ENCODE data around the gene SCN8A.
"Not testable (repeated sequence)": the region's sequence is repeated elsewhere in the genome, so short reads cannot be mapped to it uniquely, and the experiment has no call there.

The SCN8A gene

GRCh38 chr12:51797301-51797700, 206.3 kb downstream of the SCN8A start:
- no peak overlapping the region for H3K4me3 ChIP-seq (replicated peaks; ENCODE audit: low read depth, low read length)
- no peak for DNase-seq (ENCODE audit: extremely low read depth, low read depth)
- TF ChIP-seq, protein P1, sequence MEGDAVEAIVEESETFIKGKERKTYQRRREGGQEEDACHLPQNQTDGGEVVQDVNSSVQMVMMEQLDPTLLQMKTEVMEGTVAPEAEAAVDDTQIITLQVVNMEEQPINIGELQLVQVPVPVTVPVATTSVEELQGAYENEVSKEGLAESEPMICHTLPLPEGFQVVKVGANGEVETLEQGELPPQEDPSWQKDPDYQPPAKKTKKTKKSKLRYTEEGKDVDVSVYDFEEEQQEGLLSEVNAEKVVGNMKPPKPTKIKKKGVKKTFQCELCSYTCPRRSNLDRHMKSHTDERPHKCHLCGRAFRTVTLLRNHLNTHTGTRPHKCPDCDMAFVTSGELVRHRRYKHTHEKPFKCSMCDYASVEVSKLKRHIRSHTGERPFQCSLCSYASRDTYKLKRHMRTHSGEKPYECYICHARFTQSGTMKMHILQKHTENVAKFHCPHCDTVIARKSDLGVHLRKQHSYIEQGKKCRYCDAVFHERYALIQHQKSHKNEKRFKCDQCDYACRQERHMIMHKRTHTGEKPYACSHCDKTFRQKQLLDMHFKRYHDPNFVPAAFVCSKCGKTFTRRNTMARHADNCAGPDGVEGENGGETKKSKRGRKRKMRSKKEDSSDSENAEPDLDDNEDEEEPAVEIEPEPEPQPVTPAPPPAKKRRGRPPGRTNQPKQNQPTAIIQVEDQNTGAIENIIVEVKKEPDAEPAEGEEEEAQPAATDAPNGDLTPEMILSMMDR (IDR thresholded peaks at IDR 0.05; ENCODE audit: low read depth, low read length, missing control alignments), result no peak

DNA sequence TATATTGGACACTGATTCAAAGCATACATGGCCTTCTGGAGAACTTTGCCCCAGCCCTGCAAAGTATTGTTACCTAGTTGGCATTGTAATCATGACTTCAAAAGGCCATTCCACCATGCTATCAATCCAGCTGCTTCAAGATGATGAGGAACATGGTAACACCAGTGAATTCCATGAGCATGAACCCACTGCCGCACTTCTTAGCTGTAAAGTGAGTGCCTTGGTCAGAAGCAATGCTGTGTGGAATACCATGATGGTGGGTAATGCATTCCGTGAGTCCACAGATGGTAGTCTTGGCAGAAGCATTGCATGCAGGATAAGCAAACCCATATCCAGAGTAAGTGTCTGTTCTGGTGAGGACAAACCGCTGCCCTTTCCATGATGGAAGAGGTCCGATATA, 207.0 kb downstream of the SCN8A start:
- not testable (repeated sequence) for H3K4me3 ChIP-seq (replicated peaks; ENCODE audit: low read depth, low read length); DNase-seq (ENCODE audit: extremely low read depth, low read depth)

GRCh38 chr12:51798501-51798900, 207.5 kb downstream of the SCN8A start:
- H3K4me3 ChIP-seq (replicated peaks; ENCODE audit: low read depth, low read length), result no peak overlapping the region
- no peak for DNase-seq (ENCODE audit: extremely low read depth, low read depth)
- TF ChIP-seq, protein P1 (IDR thresholded peaks at IDR 0.05; ENCODE audit: low read depth, low read length, missing control alignments), result no peak

GRCh38 chr12:51801027-51801426, 210.0 kb downstream of the SCN8A start:
- DNase-seq (ENCODE audit: extremely low read depth, low read depth), result no peak
- TF ChIP-seq, protein P1 (IDR thresholded peaks at IDR 0.05; ENCODE audit: low read depth, low read length, missing control alignments), result no peak
- no peak overlapping the region for H3K4me3 ChIP-seq (replicated peaks; ENCODE audit: low read depth, low read length)

DNA sequence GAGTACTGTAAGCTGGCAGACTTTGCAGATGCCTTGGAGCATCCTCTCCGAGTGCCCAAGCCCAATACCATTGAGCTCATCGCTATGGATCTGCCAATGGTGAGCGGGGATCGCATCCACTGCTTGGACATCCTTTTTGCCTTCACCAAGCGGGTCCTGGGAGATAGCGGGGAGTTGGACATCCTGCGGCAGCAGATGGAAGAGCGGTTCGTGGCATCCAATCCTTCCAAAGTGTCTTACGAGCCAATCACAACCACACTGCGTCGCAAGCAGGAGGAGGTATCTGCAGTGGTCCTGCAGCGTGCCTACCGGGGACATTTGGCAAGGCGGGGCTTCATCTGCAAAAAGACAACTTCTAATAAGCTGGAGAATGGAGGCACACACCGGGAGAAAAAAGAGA, 215.9 kb downstream of the SCN8A start:
- no peak overlapping the region for H3K4me3 ChIP-seq (replicated peaks; ENCODE audit: low read depth, low read length)
- DNase-seq (ENCODE audit: extremely low read depth, low read depth), result no peak
- TF ChIP-seq, protein P1 (IDR thresholded peaks at IDR 0.05; ENCODE audit: low read depth, low read length, missing control alignments), result no peak

GRCh38 chr12:51809193-51809592, 218.2 kb downstream of the SCN8A start:
- DNase-seq (ENCODE audit: extremely low read depth, low read depth), result no peak
- TF ChIP-seq, protein P1 (IDR thresholded peaks at IDR 0.05; ENCODE audit: low read depth, low read length, missing control alignments), result no peak
- H3K4me3 ChIP-seq (replicated peaks; ENCODE audit: low read depth, low read length), result no peak overlapping the region

- H3K4me3 ChIP-seq (replicated peaks; ENCODE audit: low read depth, low read length), result no peak overlapping the region
- TF ChIP-seq, protein P1 (IDR thresholded peaks at IDR 0.05; ENCODE audit: low read depth, low read length, missing control alignments), result no peak
- DNase-seq (ENCODE audit: extremely low read depth, low read depth), result no peak
These were observed 220.5 kb downstream of the SCN8A start for GRCh38 chr12:51811203-51812202.

Data from HFF-Myc (cell line).